GM10266 (cell line): ENCODE data around the gene TENM3.

ENCODE experiments used
- DNase-seq: peaks from one replicate; pipeline ENCODE4 v3.0.0; 2012; ENCODE audit errors: extremely low spot score
- CTCF ChIP-seq: IDR thresholded peaks from 2 replicates; pipeline ENCODE4 v1.5.1; 2012; ENCODE audit warnings: mild to moderate bottlenecking, low read depth; ENCODE audit not compliant: control insufficient read depth, insufficient read depth; ENCODE audit errors: missing control alignments

TENM3 gene

GRCh38 chr4:182847576-182848450 lies 604.6 kb downstream of the TENM3 start:
- TF ChIP-seq CTCF = no peak
- DNase-seq = no peak

GRCh38 chr4:182848685-182849084 lies 605.5 kb downstream of the TENM3 start:
- no peak for DNase-seq
- no peak for TF ChIP-seq CTCF
